Heart right ventricle (tissue), 16 donors: ENCODE results near the gene RCL1. TPM values are rescaled to one million over a fixed set of nuclear protein-coding genes. Genes with fewer than 3 reads are reported as not detected.

Source experiments
- ATAC-seq, 8 donors: fragments of 200-7000 bp; cut with Tn5 transposase; one replicate each; pipeline ENCODE4 v1.9.1; 2020; ENCODE audit warnings: mild to moderate bottlenecking in 8 of 8, moderate library complexity in 8 of 8, moderate number of reproducible peaks in 1 of 8
- DNase-seq, 2 donors: peaks; one replicate each; pipeline ENCODE4 v3.0.0-alpha.2; 2020
- H3K27ac ChIP-seq, 10 donors: fragments of 200-600 bp; sonication (generic) in 2 of 10; one replicate each; pipeline versions ENCODE4 v1.5.0 to v1.8.0; 2020 to 2022; ENCODE audit warnings: mild to moderate bottlenecking in 3 of 10
- H3K27me3 ChIP-seq, 7 donors: fragments of 200-600 bp; one replicate each; pipeline ENCODE4 v1.8.0; 2021 to 2022; ENCODE audit warnings: mild to moderate bottlenecking in 2 of 7
- H3K36me3 ChIP-seq, 9 donors: fragments of 200-600 bp; sonication (generic) in 1 of 9; one replicate each; pipeline versions ENCODE4 v1.5.0 to v1.8.0; 2020 to 2022; ENCODE audit warnings: mild to moderate bottlenecking in 2 of 9
- H3K4me1 ChIP-seq, 9 donors: fragments of 200-600 bp; sonication (generic) in 1 of 9; one replicate each; pipeline versions ENCODE4 v1.5.0 to v1.8.0; 2020 to 2022; ENCODE audit warnings: mild to moderate bottlenecking in 4 of 9
- H3K4me3 ChIP-seq, 10 donors: fragments of 200-600 bp; sonication (generic) in 2 of 10; one replicate each; pipeline versions ENCODE4 v1.5.0 to v1.8.0; 2020 to 2022; ENCODE audit warnings: mild to moderate bottlenecking in 7 of 10, moderate library complexity in 2 of 10
- H3K9me3 ChIP-seq, 11 donors: fragments of 200-600 bp in 10 of 11; sonication (generic) in 2 of 11; one replicate each; pipeline versions ENCODE4 v1.5.0 to v1.8.0; 2013 to 2022; ENCODE audit warnings: mild to moderate bottlenecking in 2 of 11, control low read depth in 1 of 11, moderate library complexity in 1 of 11
- CTCF ChIP-seq, 9 donors: fragments of 200-600 bp; sonication (generic) in 2 of 9; IDR thresholded peaks; one replicate each; pipeline versions ENCODE4 v1.5.0 to v1.8.0; 2021 to 2022; ENCODE audit warnings: antibody characterized with exemption in 9 of 9, mild to moderate bottlenecking in 5 of 9, moderate library complexity in 1 of 9
- WGBS, 2 donors: extraction: QIAGEN DNeasy Blood & Tissue Kit; methylation state at CpG; one replicate each; pipeline ENCODE4 v1.1.7; 2013; ENCODE audit warnings: inconsistent platforms in 1 of 2; 5-methylcytosine and 5-hydroxymethylcytosine counted together
- intact Hi-C, 10 donors: fragments of 100-400 bp; cut with DNase I; formaldehyde crosslinking; loops; one replicate each; pipeline versions ENCODE4 v1.11.1 to v1.14.2; 2022
- polyA plus RNA-seq, 2 donors: library from polyadenylated mRNA; stranded (reverse); fragments of 200-250 nt; gene quantifications; one replicate each; pipeline ENCODE4 v1.2.3, GENCODE V29; 2013
- total RNA-seq, 10 donors: library from RNA; stranded (reverse); fragmentation: NEBNext Ultra II Directional in 3 of 10; extraction: Animal tissue kit (Norgen Biotek cat#: 25700) in 3 of 10; gene quantifications; one replicate each; pipeline versions ENCODE4 v1.2.1 to v1.2.4, GENCODE V29; 2021 to 2023
- donor health status: Arrhythmogenic right ventricular cardiomyopathy.
- donor health status: ischemic (EF 13 %, LVEDD 7.1; RV severe dilation, severe dysfunction).
- donor health status: healthy with polysubstance abuse.
- donor health status: DM: no; HTN: yes; CAD: no.
- donor health status: DM: no; HTN: no; CAD: no.
- donor health status: ischemic (EF 25% LVEDD 6.9; RV normal size, moderate dysfunction).
- donor health status: ischemic (EF 25% LVEDD 5.7; RV mildly dilated, moderate dysfunction).
- donor health status: healthy.
- donor health status: DM: yes; HTN: yes; CAD: no.
- donor health status: Ischemic cardiomyopathy.
- donor health status: ischemic (EF 35%, LVEDD 5.7; RV mildly dilated, moderate dysfunction).
- donor health status: nonischemic (EF 11% LVEDD 7.7; RV severe dilation, severe dysfunction).
- donor health status: DM: yes; HTN: yes; CAD: no.
- donor health status: PGD.
- donor health status: ischemic (EF 29% LVEDD 5.4; RV normal size, mild dysfunction).
- donor health status: nonischemic (EF 23%, LVEDD 6.1; RV moderate dilation, normal function).

The RCL1 gene
- total and polyA plus RNA-seq, 12 donors: 4.8 to 9.9 (median 6.8) TPM

GRCh38 chr9:4850603-4851310 is 58.0 kb downstream of the RCL1 start:
- Histone ChIP-seq H3K4me1 (peaks cover 0 to 9% (median 0%) of the 10 kb centered on the region in 9 donors), H3K9me3 (no peaks in the 10 kb centered on the region), H3K4me3 (no peak overlapping the region), H3K27me3 (no peaks in the 10 kb centered on the region), H3K27ac (peak overlapping the region in 1 of 10 donors; percentile 36), H3K36me3 (peaks cover 0 to 81% (median 0%) of the 10 kb centered on the region in 9 donors)
- intact Hi-C loops: loop anchor here in 1 of 10 donors (10.0 kb wide), 1 partner anchor 134 kb away; the partner anchor contains the start of gene JAK2
- peak in 3 of 8 donors; percentile 28 to 73 (median 35) for ATAC-seq
- WGBS, 2 donors: 86 to 90% methylated on average over 9 of the region's 9 CpGs
- no peak for DNase-seq
- TF ChIP-seq CTCF (IDR thresholded peaks at IDR 0.05): no peak

GRCh38 chr9:4852419-4852818 is 59.7 kb downstream of the RCL1 start:
- H3K27me3 ChIP-seq: no peaks in the 10 kb centered on the region
- H3K4me1 ChIP-seq: peaks cover 0 to 9% (median 0%) of the 10 kb centered on the region in 9 donors
- no peaks in the 10 kb centered on the region for H3K9me3 ChIP-seq
- peaks cover 0 to 64% (median 6%) of the 10 kb centered on the region in 9 donors for H3K36me3 ChIP-seq
- ATAC-seq: no peak
- H3K4me3 ChIP-seq: no peak overlapping the region
- DNase-seq: no peak
- TF ChIP-seq CTCF (IDR thresholded peaks at IDR 0.05): no peak
- intact Hi-C loops: loop anchor here in 1 of 10 donors (10.0 kb wide), 1 partner anchor 132 kb away; the partner anchor contains the start of gene JAK2
- 84 to 86% methylated on average over 6 of the region's 6 CpGs for WGBS, 2 donors
- H3K27ac ChIP-seq: no peak overlapping the region

- no peak overlapping the region for H3K27ac ChIP-seq
These were observed 61.5 kb downstream of the RCL1 start for GRCh38 chr9:4854265-4854590.

GRCh38 chr9:4855841-4856240 is 63.1 kb downstream of the RCL1 start:
- TF ChIP-seq CTCF (IDR thresholded peaks at IDR 0.05): no peak
- H3K36me3 ChIP-seq: peaks cover 0 to 65% (median 11%) of the 10 kb centered on the region in 9 donors
- H3K4me1 ChIP-seq: peaks cover 0 to 9% (median 0%) of the 10 kb centered on the region in 9 donors
- DNase-seq: no peak
- ATAC-seq: peak in 4 of 8 donors; percentile 27 to 71 (median 42)
- 84 to 89% methylated on average over 2 of the region's 2 CpGs for WGBS, 2 donors
- H3K4me3 ChIP-seq: no peak overlapping the region
- H3K9me3 ChIP-seq: no peaks in the 10 kb centered on the region
- no peaks in the 10 kb centered on the region for H3K27me3 ChIP-seq
- H3K27ac ChIP-seq: peak overlapping the region in 1 of 10 donors; percentile 2
- intact Hi-C loops: loop anchor here in 1 of 10 donors (10.0 kb wide), 1 partner anchor 129 kb away; the partner anchor contains the start of gene JAK2

More at GRCh38 chr9:4854265-4854590, 61.5 kb downstream of the RCL1 start:
- no peaks in the 10 kb centered on the region for H3K27me3 ChIP-seq
- DNase-seq (no peak), ATAC-seq (no peak)
- 96 to 98% methylated on average over 1 of the region's 1 CpG for WGBS, 2 donors
- peaks cover 0 to 65% (median 11%) of the 10 kb centered on the region in 9 donors for H3K36me3 ChIP-seq
- intact Hi-C loops: loop anchor here in 1 of 10 donors (10.0 kb wide), 1 partner anchor 131 kb away; the partner anchor contains the start of gene JAK2
- TF ChIP-seq CTCF (IDR thresholded peaks at IDR 0.05): no peak
- H3K4me1 ChIP-seq: peaks cover 0 to 9% (median 0%) of the 10 kb centered on the region in 9 donors
- no peak overlapping the region for H3K4me3 ChIP-seq
- H3K9me3 ChIP-seq: no peaks in the 10 kb centered on the region
